Thoracic aorta (tissue), 2 donors: ENCODE measurements around the gene PPIF. TPM values are rescaled to one million over a fixed set of nuclear protein-coding genes. Genes with fewer than 3 reads are reported as not detected.

ENCODE experiments used
- ATAC-seq: fragments of 150-250 bp; one replicate; pipeline ENCODE4 v1.8.0; 2017; ENCODE audit warnings: low read depth; ENCODE audit not compliant: insufficient number of reproducible peaks, low FRiP score
- DNase-seq: peaks from one replicate; pipeline ENCODE4 v3.0.0-alpha.2; 2020; ENCODE audit warnings: low spot score
- H3K27ac ChIP-seq, 2 donors: fragments of 200-600 bp; sonication (generic); 1 replicate in 1 of 2; 2 replicates in 1 of 2; pipeline ENCODE4 v1.5.1; 2016; ENCODE audit warnings: mild to moderate bottlenecking in 2 of 2, moderate library complexity in 2 of 2
- H3K27me3 ChIP-seq: fragments of 200-600 bp; sonication (generic); replicated peaks from 2 replicates; pipeline ENCODE4 v1.6.0; 2016; ENCODE audit warnings: mild to moderate bottlenecking; ENCODE audit not compliant: insufficient read depth
- H3K36me3 ChIP-seq: fragments of 200-600 bp; sonication (generic); one replicate; pipeline ENCODE4 v1.5.1; 2016
- H3K4me1 ChIP-seq, 2 donors: fragments of 200-600 bp; sonication (generic); 1 replicate in 1 of 2; 2 replicates in 1 of 2; pipeline versions ENCODE4 v1.5.1 to v1.6.0; 2016; ENCODE audit warnings: low read depth in 2 of 2, mild to moderate bottlenecking in 1 of 2; ENCODE audit not compliant: control insufficient read depth in 1 of 2
- H3K4me3 ChIP-seq: fragments of 200-600 bp; sonication (generic); 2 replicates; pipeline ENCODE4 v1.5.1; 2016; ENCODE audit warnings: mild to moderate bottlenecking
- H3K9me3 ChIP-seq: fragments of 200-600 bp; sonication (generic); 2 replicates; pipeline ENCODE4 v1.5.1; 2016
- CTCF ChIP-seq: fragments of 200-600 bp; sonication (generic); IDR thresholded peaks from one replicate; pipeline ENCODE4 v1.5.1; 2019; ENCODE audit warnings: antibody characterized with exemption
- total RNA-seq, 2 donors: library from RNA; depleted of rRNA; stranded (reverse); fragments of >200 nt; gene quantifications; one replicate each; pipeline versions ENCODE4 v1.1.0 to v1.2.3, GENCODE V29; 2016

PPIF gene
- total RNA-seq, 2 donors from 2014 or later: 5.7 to 44.2 TPM

- DNase-seq: peak; percentile 71
- Histone ChIP-seq H3K4me3 (no peak overlapping the region), H3K27me3 (no peaks in the 10 kb centered on the region), H3K4me1 (peaks cover 19 to 42% of the 10 kb centered on the region in 2 donors), H3K36me3 (peaks cover 8% of the 10 kb centered on the region), H3K9me3 (no peaks in the 10 kb centered on the region), H3K27ac (peak overlapping the region; percentile 80 to 87)
- TF ChIP-seq CTCF: no peak
- peak; percentile 67 for ATAC-seq
Observed at GRCh38 chr10:79381804-79382221, 34.5 kb downstream of the PPIF start.

- no peak for DNase-seq
- Histone ChIP-seq H3K27ac (peak overlapping the region; percentile 80 to 87), H3K27me3 (no peaks in the 10 kb centered on the region), H3K4me1 (peaks cover 19 to 42% of the 10 kb centered on the region in 2 donors), H3K36me3 (peaks cover 8% of the 10 kb centered on the region), H3K9me3 (no peaks in the 10 kb centered on the region), H3K4me3 (no peak overlapping the region)
- no peak for ATAC-seq
- TF ChIP-seq CTCF: no peak
Observed at GRCh38 chr10:79382491-79382941, 35.2 kb downstream of the PPIF start.

- no peaks in the 10 kb centered on the region for H3K9me3 ChIP-seq
- no peak overlapping the region for H3K27ac ChIP-seq
- TF ChIP-seq CTCF: no peak
- H3K4me3 ChIP-seq: no peak overlapping the region
- peaks cover 13% of the 10 kb centered on the region for H3K36me3 ChIP-seq
- ATAC-seq (no peak), DNase-seq (no peak)
- peaks cover 18 to 39% of the 10 kb centered on the region in 2 donors for H3K4me1 ChIP-seq
- H3K27me3 ChIP-seq: no peaks in the 10 kb centered on the region
Observed at GRCh38 chr10:79383974-79384606, 36.8 kb downstream of the PPIF start.

GRCh38 chr10:79384773-79385391, 37.6 kb downstream of the PPIF start:
- no peak for ATAC-seq
- Histone ChIP-seq H3K36me3 (peaks cover 13% of the 10 kb centered on the region), H3K27ac (no peak overlapping the region), H3K4me3 (no peak overlapping the region), H3K4me1 (peaks cover 11 to 31% of the 10 kb centered on the region in 2 donors), H3K9me3 (no peaks in the 10 kb centered on the region), H3K27me3 (no peaks in the 10 kb centered on the region)
- DNase-seq: no peak
- TF ChIP-seq CTCF: no peak

GRCh38 chr10:79385392-79385795, 38.1 kb downstream of the PPIF start:
- H3K27ac ChIP-seq: no peak overlapping the region

More at GRCh38 chr10:79385392-79385795, 38.1 kb downstream of the PPIF start:
- Histone ChIP-seq H3K27me3 (no peaks in the 10 kb centered on the region), H3K4me3 (no peak overlapping the region), H3K4me1 (peaks cover 10 to 26% of the 10 kb centered on the region in 2 donors), H3K36me3 (peaks cover 13% of the 10 kb centered on the region), H3K9me3 (no peaks in the 10 kb centered on the region)
- no peak for TF ChIP-seq CTCF
- DNase-seq: no peak
- ATAC-seq: no peak
